Mesothelial cell of epicardium (in vitro differentiated cells): ENCODE data around the gene RBM26. TPM values are rescaled to one million over a fixed set of nuclear protein-coding genes. Genes with fewer than 3 reads are reported as not detected.

Experiments used
- DNase-seq, 2 experiments: peaks; one replicate each; pipeline ENCODE4 v3.0.0; 2021; ENCODE audit warnings: low spot score in 2 of 2; ENCODE audit not compliant: unreplicated experiment in 2 of 2
- H3K27ac Mint-ChIP-seq: 2 replicates; pipeline ENCODE4 v1.8.0; 2021; ENCODE audit warnings: mixed read lengths
- H3K27me3 Mint-ChIP-seq: 2 replicates; pipeline ENCODE4 v1.8.0; 2021; ENCODE audit warnings: low read depth, mixed read lengths
- H3K36me3 Mint-ChIP-seq: 2 replicates; pipeline ENCODE4 v1.8.0; 2021; ENCODE audit warnings: mixed read lengths
- H3K4me1 Mint-ChIP-seq: 2 replicates; pipeline ENCODE4 v1.8.0; 2021; ENCODE audit warnings: mixed read lengths
- H3K4me3 Mint-ChIP-seq: 2 replicates; pipeline ENCODE4 v1.8.0; 2021; ENCODE audit warnings: mild to moderate bottlenecking, moderate library complexity, mixed read lengths
- H3K9me3 Mint-ChIP-seq: 2 replicates; pipeline ENCODE4 v1.8.0; 2021; ENCODE audit warnings: mixed read lengths
- CTCF ChIP-seq: fragments of 200-600 bp; sonication (generic); IDR thresholded peaks from one replicate; pipeline ENCODE4 v1.5.0; 2021; ENCODE audit warnings: antibody characterized with exemption; ENCODE audit not compliant: unreplicated experiment
- total RNA-seq: library from RNA; stranded (reverse); gene quantifications from 3 replicates; pipeline ENCODE4 v1.2.1, GENCODE V29; 2021

The RBM26 gene
- total RNA-seq, 1 donor from 2014 or later: 87.3 TPM

GRCh38 chr13:79376843-79377242, 29.2 kb downstream of the RBM26 start:
- H3K27ac Mint-ChIP-seq: no peak overlapping the region
- no peak for TF ChIP-seq CTCF
- H3K36me3 Mint-ChIP-seq: peaks cover 16% of the 10 kb centered on the region

GRCh38 chr13:79374578-79374977, 31.5 kb downstream of the RBM26 start:
- no peak for TF ChIP-seq CTCF
- H3K9me3 Mint-ChIP-seq: no peaks in the 10 kb centered on the region
- no peaks in the 10 kb centered on the region for H3K4me1 Mint-ChIP-seq
- H3K27me3 Mint-ChIP-seq: no peaks in the 10 kb centered on the region
- H3K4me3 Mint-ChIP-seq: no peak overlapping the region
- no peak overlapping the region for H3K27ac Mint-ChIP-seq
- H3K36me3 Mint-ChIP-seq: peaks cover 36% of the 10 kb centered on the region
- no peak for DNase-seq

More at GRCh38 chr13:79376843-79377242, 29.2 kb downstream of the RBM26 start:
- Mint-ChIP-seq H3K4me3 (no peak overlapping the region), H3K4me1 (peaks cover 2% of the 10 kb centered on the region), H3K27me3 (no peaks in the 10 kb centered on the region), H3K9me3 (no peaks in the 10 kb centered on the region)
- no peak for DNase-seq

GRCh38 chr13:79373916-79374315, 32.1 kb downstream of the RBM26 start:
- Mint-ChIP-seq H3K9me3 (no peaks in the 10 kb centered on the region), H3K36me3 (peaks cover 38% of the 10 kb centered on the region), H3K27me3 (no peaks in the 10 kb centered on the region), H3K4me3 (no peak overlapping the region), H3K4me1 (no peaks in the 10 kb centered on the region), H3K27ac (no peak overlapping the region)
- DNase-seq: no peak
- TF ChIP-seq CTCF: no peak

GRCh38 chr13:79369226-79369625, 36.8 kb downstream of the RBM26 start:
- peaks cover 47% of the 10 kb centered on the region for H3K36me3 Mint-ChIP-seq
- H3K4me3 Mint-ChIP-seq: no peak overlapping the region
- no peak overlapping the region for H3K27ac Mint-ChIP-seq
- no peaks in the 10 kb centered on the region for H3K27me3 Mint-ChIP-seq
- TF ChIP-seq CTCF: no peak
- no peaks in the 10 kb centered on the region for H3K4me1 Mint-ChIP-seq
- DNase-seq: no peak
- H3K9me3 Mint-ChIP-seq: no peaks in the 10 kb centered on the region

GRCh38 chr13:79365981-79366380, 40.1 kb downstream of the RBM26 start:
- DNase-seq: no peak
- H3K4me3 Mint-ChIP-seq: no peak overlapping the region
- no peaks in the 10 kb centered on the region for H3K27me3 Mint-ChIP-seq
- H3K36me3 Mint-ChIP-seq: peaks cover 55% of the 10 kb centered on the region
- no peaks in the 10 kb centered on the region for H3K9me3 Mint-ChIP-seq
- H3K27ac Mint-ChIP-seq: no peak overlapping the region
- peaks cover 12% of the 10 kb centered on the region for H3K4me1 Mint-ChIP-seq
- TF ChIP-seq CTCF: no peak

GRCh38 chr13:79361299-79361698, 44.8 kb downstream of the RBM26 start:
- H3K9me3 Mint-ChIP-seq: no peaks in the 10 kb centered on the region
- H3K27ac Mint-ChIP-seq: peak overlapping the region; percentile 2
- H3K27me3 Mint-ChIP-seq: no peaks in the 10 kb centered on the region
- no peak for TF ChIP-seq CTCF
- H3K4me1 Mint-ChIP-seq: peaks cover 12% of the 10 kb centered on the region
- no peak for DNase-seq
- peaks cover 46% of the 10 kb centered on the region for H3K36me3 Mint-ChIP-seq
- H3K4me3 Mint-ChIP-seq: no peak overlapping the region
